ENCODE data around the gene TMEM120B.

The TMEM120B gene

GRCh38 chr12:121823101-121823726 is 110.7 kb downstream of the TMEM120B start:
- no peak for DNase-seq

- DNase-seq = no peak
Observed at GRCh38 chr12:121823727-121824115, 111.2 kb downstream of the TMEM120B start.

GRCh38 chr12:121825041-121825523 is 112.5 kb downstream of the TMEM120B start:
- no peak for DNase-seq

GRCh38 chr12:121826318-121827150 is 114.0 kb downstream of the TMEM120B start:
- no peak for DNase-seq

GRCh38 chr12:121827351-121828099 is 115.0 kb downstream of the TMEM120B start:
- no peak for DNase-seq

GRCh38 chr12:121828306-121828705 is 115.8 kb downstream of the TMEM120B start:
- no peak for DNase-seq

- no peak for DNase-seq
Observed at GRCh38 chr12:121828826-121829225, 116.3 kb downstream of the TMEM120B start.

GRCh38 chr12:121829250-121829918 is 116.8 kb downstream of the TMEM120B start:
- no peak for DNase-seq

GRCh38 chr12:121830134-121830533 is 117.6 kb downstream of the TMEM120B start:
- no peak for DNase-seq

GRCh38 chr12:121830588-121831265 is 118.2 kb downstream of the TMEM120B start:
- DNase-seq = no peak
